HG03196 (cell line): ENCODE data around the gene PER2.

ENCODE experiments used
- ATAC-seq: cut with Tn5 transposase; IDR thresholded peaks from one replicate; pipeline ENCODE4 v1.9.1; 2021; ENCODE audit not compliant: unreplicated experiment

PER2 gene

GRCh38 chr2:238308177-238308576 is 19.8 kb upstream of the PER2 start:
- no peak for ATAC-seq

DNA sequence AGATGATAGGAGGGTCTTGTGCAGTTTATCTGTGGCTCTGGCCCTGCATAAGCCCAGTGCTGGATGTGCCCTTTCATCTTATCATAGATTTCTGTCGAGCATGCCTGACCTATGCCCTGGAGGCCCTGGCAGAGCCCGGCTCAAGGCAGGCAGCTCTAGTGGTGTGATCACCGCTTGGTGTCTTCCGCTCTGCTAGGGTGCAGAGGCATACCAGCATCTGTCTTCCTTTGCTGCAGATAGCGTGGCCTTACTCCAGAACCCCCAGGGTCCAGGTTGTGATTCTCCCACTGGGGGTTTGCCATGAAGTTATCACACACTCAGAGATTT is 18.2 kb upstream of the PER2 start:
- ATAC-seq, result no peak

GRCh38 chr2:238305965-238306671 is 17.7 kb upstream of the PER2 start:
- ATAC-seq, result no peak

DNA sequence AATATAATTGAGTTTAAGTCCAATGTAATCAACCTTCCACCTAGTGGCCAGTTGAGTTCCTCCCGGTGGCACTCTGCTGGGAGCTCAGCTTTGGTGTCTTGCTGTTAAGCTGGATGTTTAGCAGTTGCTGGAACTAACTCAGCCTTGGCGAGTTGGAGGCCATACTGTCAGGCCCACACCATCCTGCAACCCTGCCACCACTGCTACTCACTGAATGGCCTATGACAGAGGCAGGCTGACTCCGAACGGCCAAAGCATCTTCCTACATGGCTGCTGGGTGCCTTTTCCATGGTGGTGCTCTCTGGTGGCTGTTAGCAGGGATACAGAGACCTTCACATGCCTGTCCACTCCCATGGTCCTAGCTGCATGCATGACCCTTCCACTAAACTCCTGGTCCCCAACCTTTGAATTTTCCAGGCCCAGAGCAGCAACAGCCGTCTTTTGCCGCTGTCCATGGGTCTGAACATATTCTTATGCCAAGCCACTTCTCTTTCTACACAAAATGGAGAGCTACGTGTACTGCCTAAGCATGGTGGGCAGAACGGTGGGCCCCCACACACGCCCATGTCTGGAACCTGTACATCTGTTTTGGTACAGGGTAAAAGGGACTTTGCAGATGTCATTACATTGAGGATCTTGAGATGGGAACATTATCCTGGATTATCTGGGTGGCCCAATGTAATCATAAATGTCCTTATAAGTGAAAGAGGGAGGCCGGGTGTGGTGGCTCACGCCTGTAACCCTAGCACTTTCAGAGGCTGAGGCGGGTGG is 16.9 kb upstream of the PER2 start:
- ATAC-seq, result no peak

GRCh38 chr2:238304116-238304515 is 15.7 kb upstream of the PER2 start:
- ATAC-seq, result no peak

GRCh38 chr2:238302751-238303150 is 14.3 kb upstream of the PER2 start:
- ATAC-seq, result no peak

DNA sequence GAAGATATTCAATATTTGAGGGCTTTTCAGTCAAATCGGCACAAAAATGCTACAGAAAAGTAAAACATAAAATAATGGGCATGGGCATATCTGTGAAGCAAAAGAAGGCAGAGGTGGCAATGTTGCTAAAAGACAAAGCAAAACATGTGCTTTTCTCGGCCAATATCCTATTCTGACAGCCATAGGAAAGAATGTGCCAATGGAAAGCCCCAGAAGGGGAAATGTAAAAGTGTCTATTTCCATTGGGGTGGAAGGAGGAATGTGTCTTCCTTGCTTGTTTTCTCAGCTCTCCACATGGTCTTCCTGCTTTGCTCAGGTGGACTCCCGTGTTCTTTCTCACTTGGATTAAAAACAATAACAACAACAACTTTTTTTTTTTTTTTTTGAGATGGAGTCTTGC is 13.7 kb upstream of the PER2 start:
- ATAC-seq, result no peak

DNA sequence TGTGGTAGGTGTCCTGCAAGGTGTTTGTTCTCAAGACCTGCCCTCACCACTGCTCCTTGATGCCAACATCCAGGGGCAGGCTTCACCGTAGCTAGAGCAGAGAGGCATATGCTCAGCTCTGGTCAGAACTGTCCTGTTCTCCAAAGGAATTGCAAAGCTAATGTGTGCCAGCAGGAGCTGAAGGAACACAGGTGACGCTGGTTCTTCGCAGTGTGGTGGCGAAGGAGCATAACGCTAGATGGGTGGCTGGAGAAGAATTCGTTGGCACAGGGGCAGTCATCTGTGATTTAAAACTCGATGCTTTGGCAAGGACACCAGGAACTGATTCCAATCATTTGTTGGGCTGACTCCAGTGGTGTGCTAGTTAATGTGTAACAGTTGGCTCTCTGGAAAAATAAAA is 11.4 kb upstream of the PER2 start:
- no peak for ATAC-seq

DNA sequence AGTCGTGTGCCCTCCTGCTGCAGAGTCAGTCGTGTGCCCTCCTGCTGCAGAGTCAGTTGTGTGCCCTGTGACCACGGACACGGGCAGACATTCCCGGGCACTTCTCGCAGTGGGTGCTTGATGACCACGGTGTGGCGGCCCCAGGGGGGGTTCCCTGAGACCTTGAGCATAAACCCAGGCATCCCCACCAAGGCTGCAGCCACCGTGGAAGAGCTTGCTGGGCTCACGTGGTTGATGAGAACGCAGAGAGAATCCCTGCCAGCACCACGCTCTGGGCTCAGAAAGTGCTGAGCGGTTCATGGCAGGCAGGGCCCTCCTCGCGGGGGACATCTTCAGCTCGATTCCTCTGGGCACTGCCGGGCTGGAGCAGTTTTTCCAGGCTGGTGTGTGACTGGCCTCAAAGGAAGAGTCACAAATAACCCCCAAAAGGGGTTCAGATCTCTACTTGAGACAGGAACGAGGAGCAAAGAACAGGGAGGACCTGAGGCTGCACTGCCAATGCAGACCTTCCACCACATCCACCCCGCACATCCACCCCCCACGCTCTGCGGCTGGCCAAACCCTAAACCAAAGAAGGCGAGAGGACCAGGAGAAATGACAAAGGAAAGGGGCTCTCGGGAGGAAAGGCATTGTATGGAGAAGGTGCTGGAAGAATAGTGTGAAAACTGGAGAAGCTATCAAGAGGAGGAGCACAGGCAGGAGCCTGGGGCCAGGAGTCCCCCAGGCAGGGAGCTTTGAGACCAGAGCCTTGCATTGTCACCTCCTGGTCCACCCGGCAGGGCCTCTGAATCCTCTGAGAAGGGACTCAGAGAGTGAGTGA is 8.4 kb upstream of the PER2 start:
- ATAC-seq, result no peak

DNA sequence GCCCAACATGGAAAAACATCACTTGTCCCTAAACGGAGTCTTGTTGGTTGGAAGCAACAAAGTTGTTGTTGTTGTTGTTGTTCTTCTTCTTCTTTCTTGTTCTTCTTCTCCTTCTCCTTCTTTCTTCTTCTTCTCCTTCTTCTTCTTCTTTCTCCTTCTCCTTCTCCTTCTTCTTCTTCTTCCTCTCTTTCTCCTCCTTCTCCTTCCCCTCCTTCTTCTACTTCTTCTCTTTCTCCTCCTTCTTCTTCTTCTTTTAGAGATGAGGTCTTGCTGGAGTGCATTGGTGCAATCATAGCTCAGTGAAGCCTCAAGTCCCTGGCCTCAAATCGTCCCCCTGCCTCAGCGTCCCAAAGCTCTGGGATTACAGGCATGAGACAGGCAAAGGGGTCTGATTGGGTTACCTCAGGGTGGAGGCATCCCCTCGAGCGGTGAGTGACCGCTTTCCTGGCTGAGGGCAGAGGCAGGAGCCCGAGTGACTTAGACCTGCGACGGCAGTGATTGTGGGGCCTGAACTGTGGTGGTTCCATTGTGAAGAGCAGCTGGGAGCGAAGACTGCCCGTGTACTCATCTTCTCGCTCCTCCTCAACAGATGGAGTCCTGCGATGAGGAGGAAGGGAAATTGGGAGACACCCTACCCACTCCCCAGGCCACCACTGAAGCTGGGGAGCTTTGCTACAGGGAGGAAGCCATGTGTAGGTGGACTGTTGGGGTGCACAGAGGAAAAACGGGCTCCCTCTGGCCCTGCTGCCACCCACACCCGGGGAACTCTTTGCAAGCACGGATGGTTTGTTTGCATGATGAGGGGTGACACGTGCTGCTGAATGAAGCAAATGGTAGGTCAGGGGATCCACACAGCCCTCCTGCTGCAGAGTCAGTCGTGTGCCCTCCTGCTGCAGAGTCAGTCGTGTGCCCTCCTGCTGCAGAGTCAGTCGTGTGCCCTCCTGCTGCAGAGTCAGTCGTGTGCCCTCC is 7.0 kb upstream of the PER2 start:
- ATAC-seq, result no peak

DNA sequence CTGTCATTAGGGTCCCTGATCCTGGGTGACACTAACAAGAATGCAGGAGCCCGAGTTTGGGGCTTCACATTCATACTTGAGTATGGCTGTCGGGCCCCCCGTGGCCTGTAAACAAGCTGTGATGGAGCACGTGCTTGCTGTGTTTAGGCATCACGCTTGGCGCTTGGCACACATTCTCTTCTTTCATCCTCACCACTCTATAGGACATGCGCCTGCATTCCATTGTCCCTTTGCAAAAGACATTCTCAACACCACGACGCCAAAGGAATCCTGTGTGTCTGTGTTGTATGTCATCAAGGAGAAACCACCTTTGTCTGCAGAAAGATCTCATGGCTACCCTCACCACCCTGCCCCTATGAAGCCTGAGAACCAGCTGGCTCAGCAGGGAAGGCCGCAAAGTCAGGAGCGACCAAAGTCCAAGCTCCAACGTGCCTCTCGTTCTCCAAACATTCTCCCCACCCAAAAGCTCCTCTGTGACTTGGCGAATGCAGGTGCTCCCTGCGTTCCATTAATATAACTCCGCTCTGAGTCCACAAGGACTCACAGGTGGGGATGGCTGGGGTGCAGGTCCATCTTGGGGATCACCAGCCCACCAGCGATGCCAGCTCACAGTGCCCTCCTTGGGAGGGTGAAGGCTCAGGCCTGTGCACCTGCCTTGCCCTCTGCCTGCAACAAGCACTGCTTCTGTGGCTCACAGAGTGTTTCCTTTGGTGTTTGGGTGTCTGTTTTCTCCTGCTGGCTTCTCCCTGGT is 6.2 kb upstream of the PER2 start:
- no peak for ATAC-seq

GRCh38 chr2:238294046-238294392 is 5.6 kb upstream of the PER2 start:
- no peak for ATAC-seq

DNA sequence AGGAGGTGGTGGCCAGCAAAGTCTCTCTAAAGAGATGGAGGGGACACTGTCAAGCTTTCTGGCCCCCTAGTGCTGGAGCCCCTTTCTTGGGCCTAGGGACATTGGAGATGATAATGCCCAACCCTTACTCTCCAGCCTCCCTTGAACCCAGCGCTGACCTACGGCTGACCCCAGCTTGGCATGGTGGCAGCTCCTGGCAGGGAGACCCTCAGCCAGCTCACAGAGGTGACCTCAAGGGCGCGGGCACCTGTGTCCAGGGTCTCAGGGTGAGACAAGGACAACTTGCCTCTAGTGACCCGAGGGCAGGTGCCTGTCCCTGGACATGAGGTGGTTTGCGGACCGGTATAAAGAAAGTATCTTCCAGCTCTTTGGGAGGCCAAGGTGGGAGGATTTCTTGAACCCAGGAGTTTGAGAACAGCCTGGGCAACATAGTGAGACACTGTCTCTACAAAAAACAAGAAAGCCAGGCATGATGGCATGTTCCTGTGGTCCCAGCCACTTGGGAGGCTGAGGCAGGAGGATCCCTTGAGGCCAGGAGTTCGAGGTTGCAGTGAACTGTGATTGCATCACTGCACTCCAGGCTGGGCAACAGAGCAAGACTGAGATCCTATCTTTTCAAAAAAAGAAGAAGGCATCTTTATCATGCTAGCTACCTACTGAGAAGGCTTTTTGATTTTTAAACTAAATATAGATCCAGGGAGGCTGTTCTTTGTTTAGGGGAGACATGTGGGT is 3.3 kb upstream of the PER2 start:
- no peak for ATAC-seq

GRCh38 chr2:238290715-238291549 is 2.5 kb upstream of the PER2 start:
- ATAC-seq, result no peak

DNA sequence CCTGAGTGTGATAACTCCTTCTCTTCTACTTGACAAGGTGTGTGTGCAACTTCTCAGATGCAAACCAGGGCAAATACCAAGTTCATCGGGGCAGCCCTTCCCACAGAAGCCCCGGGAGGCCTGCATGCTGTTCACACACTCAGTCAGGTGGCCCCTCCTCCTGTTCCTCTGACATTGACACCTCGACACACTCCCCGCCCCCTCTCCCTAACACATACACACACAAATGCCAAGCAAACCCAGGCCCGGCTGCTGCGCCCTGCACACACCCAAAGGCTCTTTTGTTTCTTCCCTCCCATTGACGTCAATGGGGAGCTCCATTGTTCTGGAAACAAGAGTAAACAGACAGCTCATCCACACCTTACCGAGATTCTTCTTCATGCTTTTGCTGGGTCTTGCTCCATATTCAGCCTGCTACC is 1.7 kb upstream of the PER2 start:
- ATAC-seq, result no peak

DNA sequence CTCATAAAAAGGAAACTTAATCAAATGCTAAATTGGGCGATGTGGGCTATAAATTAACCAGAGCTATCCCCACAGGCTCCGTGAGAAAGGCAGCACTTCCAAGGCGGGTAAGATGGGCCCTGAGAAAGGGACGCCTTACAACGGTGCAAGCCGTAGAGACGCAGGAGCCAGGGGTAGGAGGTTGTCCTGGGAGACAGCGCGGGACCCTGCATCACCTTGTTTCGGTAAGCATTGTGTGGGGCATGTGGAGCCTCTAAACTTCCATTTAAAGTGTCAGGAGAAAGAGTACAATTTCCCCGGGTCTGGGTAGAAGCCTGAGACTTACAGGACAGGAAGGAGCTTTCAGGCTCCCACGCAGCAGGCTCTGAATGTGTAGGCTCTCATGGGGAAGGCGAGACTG is 1.2 kb upstream of the PER2 start:
- no peak for ATAC-seq

- ATAC-seq, result peak; percentile 91
Observed at GRCh38 chr2:238288650-238289573, 502 bp upstream of the PER2 start.
